HEK293 (cell line): ENCODE results near the gene B4GALT3.

Experiments
- CTCF ChIA-PET: fragments of 350-600 bp; formaldehyde crosslinking; extraction: SDS; loops from one replicate; lab custom pipeline; 2021; ENCODE audit warnings: antibody characterized with exemption; lab: Yijun Ruan, JAX
- POLR2A ChIA-PET: fragments of 300-600 bp; formaldehyde crosslinking; extraction: SDS; loops from one replicate; lab custom pipeline; 2020; ENCODE audit warnings: antibody characterized with exemption, inconsistent platforms; lab: Yijun Ruan, JAX
- H3K27ac ChIP-seq: fragments of 200-500 bp; sonication (Bioruptor generic); 2 replicates; pipeline ENCODE4 v1.5.1; 2014; ENCODE audit warnings: low read depth, low read length, control low read depth, inconsistent platforms; ENCODE audit errors: extremely low read depth
- H3K36me3 ChIP-seq, 2 experiments: fragments of 200-500 bp in 1 of 2; sonication (Bioruptor generic) in 1 of 2; 1 replicate in 1 of 2; 2 replicates in 1 of 2; pipeline ENCODE4 v1.5.1; 2014 to 2017; ENCODE audit warnings: inconsistent platforms in 2 of 2, low read length in 2 of 2; ENCODE audit not compliant: control insufficient read depth in 2 of 2, insufficient read depth in 1 of 2
- H3K4me1 ChIP-seq: fragments of 200-500 bp; sonication (Bioruptor generic); 2 replicates; pipeline ENCODE4 v1.5.1; 2014; ENCODE audit warnings: mild to moderate bottlenecking, low read length, inconsistent platforms; ENCODE audit not compliant: control insufficient read depth, insufficient read depth
- H3K4me3 ChIP-seq: 2 replicates; pipeline ENCODE4 v1.5.1; 2011; ENCODE audit warnings: low read depth, mild to moderate bottlenecking, control low read depth, low read length, moderate library complexity
- H3K9me3 ChIP-seq: fragments of 200-500 bp; sonication (Bioruptor generic); 2 replicates; pipeline ENCODE4 v1.5.1; 2014; ENCODE audit warnings: low read depth, low read length, inconsistent platforms; ENCODE audit not compliant: control insufficient read depth, insufficient read depth
- BCL11A ChIP-seq: fragments of 450-650 bp; formaldehyde crosslinking; IDR thresholded peaks from 2 replicates; pipeline ENCODE4 v1.5.1; 2016; ENCODE audit warnings: low read depth, missing biosample characterization, missing genetic modification characterization
- BCL11B ChIP-seq: fragments of 450-650 bp; formaldehyde crosslinking; IDR thresholded peaks from 2 replicates; pipeline ENCODE4 v1.5.1; 2016; ENCODE audit warnings: low read depth, missing biosample characterization, missing genetic modification characterization
- MZF1 ChIP-seq: fragments of 450-650 bp; formaldehyde crosslinking; IDR thresholded peaks from 2 replicates; pipeline ENCODE4 v1.5.1; 2017; ENCODE audit warnings: missing biosample characterization, missing genetic modification characterization, borderline replicate concordance
- TCF7L2 ChIP-seq: IDR thresholded peaks from 2 replicates; pipeline ENCODE4 v1.6.1; 2011; ENCODE audit warnings: low read depth, mild to moderate bottlenecking, inconsistent platforms, low read length, moderate library complexity, borderline replicate concordance
- YY2 ChIP-seq: fragments of 450-650 bp; formaldehyde crosslinking; IDR thresholded peaks from 2 replicates; pipeline ENCODE4 v1.5.1; 2016; ENCODE audit warnings: missing biosample characterization, missing genetic modification characterization
- ZBTB17 ChIP-seq: fragments of 450-650 bp; formaldehyde crosslinking; IDR thresholded peaks from 2 replicates; pipeline ENCODE4 v1.5.1; 2016; ENCODE audit warnings: missing biosample characterization, missing genetic modification characterization
- ZNF133 ChIP-seq: fragments of 450-650 bp; formaldehyde crosslinking; IDR thresholded peaks from 2 replicates; pipeline ENCODE4 v1.5.1; 2016; ENCODE audit warnings: missing biosample characterization, missing genetic modification characterization
- ZNF239 ChIP-seq: fragments of 450-650 bp; formaldehyde crosslinking; IDR thresholded peaks from 2 replicates; pipeline ENCODE4 v1.5.1; 2016; ENCODE audit warnings: missing biosample characterization, missing genetic modification characterization
- ZNF391 ChIP-seq: fragments of 450-650 bp; formaldehyde crosslinking; IDR thresholded peaks from 2 replicates; pipeline ENCODE4 v1.5.1; 2016; ENCODE audit warnings: low read depth, missing biosample characterization, missing genetic modification characterization, borderline replicate concordance
- ZNF501 ChIP-seq: fragments of 450-650 bp; formaldehyde crosslinking; IDR thresholded peaks from 2 replicates; pipeline ENCODE4 v1.5.1; 2016; ENCODE audit warnings: missing biosample characterization, missing genetic modification characterization
- ZNF560 ChIP-seq: fragments of 450-650 bp; formaldehyde crosslinking; IDR thresholded peaks from 2 replicates; pipeline ENCODE4 v1.5.1; 2017; ENCODE audit warnings: missing biosample characterization, missing genetic modification characterization, borderline replicate concordance
- ZNF610 ChIP-seq: fragments of 450-650 bp; formaldehyde crosslinking; IDR thresholded peaks from 2 replicates; pipeline ENCODE4 v1.5.1; 2016; ENCODE audit warnings: missing biosample characterization, missing genetic modification characterization, borderline replicate concordance
- ZNF626 ChIP-seq: fragments of 450-650 bp; sonication (Bioruptor Pico); formaldehyde crosslinking; IDR thresholded peaks from 2 replicates; pipeline ENCODE4 v1.5.1; 2018; ENCODE audit warnings: missing biosample characterization, missing genetic modification characterization, inconsistent platforms
- ZNF654 ChIP-seq: fragments of 450-650 bp; formaldehyde crosslinking; IDR thresholded peaks from 2 replicates; pipeline ENCODE4 v1.5.1; 2016; ENCODE audit warnings: low read depth, missing biosample characterization, missing genetic modification characterization
- ZNF658 ChIP-seq: fragments of 450-650 bp; formaldehyde crosslinking; IDR thresholded peaks from 2 replicates; pipeline ENCODE4; 2016; ENCODE audit warnings: missing biosample characterization, missing genetic modification characterization
- ZNF677 ChIP-seq: fragments of 450-650 bp; IDR thresholded peaks from 2 replicates; pipeline ENCODE4 v1.5.0; 2018; ENCODE audit warnings: missing biosample characterization, mild to moderate bottlenecking, missing genetic modification characterization, moderate library complexity
- ZNF776 ChIP-seq: fragments of 450-650 bp; formaldehyde crosslinking; IDR thresholded peaks from 2 replicates; pipeline ENCODE4 v1.5.0; 2017; ENCODE audit warnings: missing biosample characterization, missing genetic modification characterization, borderline replicate concordance
- TF ChIP-seq, protein P1 (sequence below): fragments of 450-650 bp; formaldehyde crosslinking; IDR thresholded peaks from 2 replicates; pipeline ENCODE4 v1.5.1; 2016; ENCODE audit warnings: missing biosample characterization, missing genetic modification characterization, low read depth
- TF ChIP-seq, protein P2 (sequence below): fragments of 450-650 bp; formaldehyde crosslinking; IDR thresholded peaks from 2 replicates; pipeline ENCODE4 v1.5.1; 2016; ENCODE audit warnings: missing biosample characterization, missing genetic modification characterization
- TF ChIP-seq, protein P3 (sequence below): fragments of 450-650 bp; formaldehyde crosslinking; IDR thresholded peaks from 2 replicates; pipeline ENCODE4 v1.5.1; 2016; ENCODE audit warnings: missing biosample characterization, missing genetic modification characterization

B4GALT3 gene

DNA sequence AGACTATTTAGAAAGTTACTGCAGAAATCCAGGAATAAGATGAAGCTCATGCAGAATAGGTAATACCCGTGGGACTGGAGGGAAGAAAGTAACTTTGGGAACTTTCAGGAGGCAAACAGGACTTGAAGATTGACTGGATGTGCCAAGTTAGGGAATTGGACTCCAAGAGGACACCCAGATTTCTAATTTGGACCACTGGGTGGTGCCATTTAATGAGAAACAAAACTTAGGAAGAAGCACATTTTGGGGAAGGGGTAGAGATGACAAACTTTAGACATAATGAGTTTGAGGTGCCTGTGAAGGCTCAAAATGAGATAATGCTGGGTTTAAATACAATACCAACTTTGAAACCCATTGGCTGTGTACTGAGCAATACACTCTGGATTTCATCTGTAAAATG, 3.3 kb upstream of the B4GALT3 start (continued):
- no peak for TF ChIP-seq TCF7L2
- no peak for TF ChIP-seq ZNF560 (tag by site-specific recombination)
- no peak for TF ChIP-seq ZNF776 (tag by site-specific recombination)

DNA sequence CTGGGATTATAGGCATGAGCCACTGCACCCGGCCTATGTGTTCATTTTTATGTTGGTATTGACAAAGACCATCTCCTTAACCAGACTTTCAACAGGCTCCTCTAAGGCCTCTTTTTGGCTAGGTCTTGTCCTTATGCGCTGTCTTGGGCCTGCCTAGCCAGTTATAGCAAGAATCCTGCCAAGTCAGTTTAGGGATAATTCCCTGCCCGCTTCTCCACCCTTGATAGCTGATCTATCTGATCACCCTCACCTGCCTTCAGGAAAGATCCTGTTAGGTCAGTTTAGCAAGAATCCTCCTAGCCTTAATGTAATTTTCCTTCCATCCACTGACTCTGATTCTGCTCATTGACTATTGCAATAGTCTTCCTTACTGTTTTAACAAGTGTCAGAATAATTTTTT, 2.4 kb upstream of the B4GALT3 start:
- H3K4me1 ChIP-seq, result no peaks in the 10 kb centered on the region
- TF ChIP-seq ZNF239 (tag by site-specific recombination) (no peak), ZNF654 (no peak), ZNF133 (tag by site-specific recombination) (no peak), YY2 (no peak), ZNF610 (tag by site-specific recombination) (no peak), ZNF677 (tag by site-specific recombination) (no peak), BCL11A (no peak), MZF1 (tag by site-specific recombination) (no peak), BCL11B (tag by site-specific recombination) (no peak), ZNF501 (tag by site-specific recombination) (no peak)
- TF ChIP-seq, protein P1, sequence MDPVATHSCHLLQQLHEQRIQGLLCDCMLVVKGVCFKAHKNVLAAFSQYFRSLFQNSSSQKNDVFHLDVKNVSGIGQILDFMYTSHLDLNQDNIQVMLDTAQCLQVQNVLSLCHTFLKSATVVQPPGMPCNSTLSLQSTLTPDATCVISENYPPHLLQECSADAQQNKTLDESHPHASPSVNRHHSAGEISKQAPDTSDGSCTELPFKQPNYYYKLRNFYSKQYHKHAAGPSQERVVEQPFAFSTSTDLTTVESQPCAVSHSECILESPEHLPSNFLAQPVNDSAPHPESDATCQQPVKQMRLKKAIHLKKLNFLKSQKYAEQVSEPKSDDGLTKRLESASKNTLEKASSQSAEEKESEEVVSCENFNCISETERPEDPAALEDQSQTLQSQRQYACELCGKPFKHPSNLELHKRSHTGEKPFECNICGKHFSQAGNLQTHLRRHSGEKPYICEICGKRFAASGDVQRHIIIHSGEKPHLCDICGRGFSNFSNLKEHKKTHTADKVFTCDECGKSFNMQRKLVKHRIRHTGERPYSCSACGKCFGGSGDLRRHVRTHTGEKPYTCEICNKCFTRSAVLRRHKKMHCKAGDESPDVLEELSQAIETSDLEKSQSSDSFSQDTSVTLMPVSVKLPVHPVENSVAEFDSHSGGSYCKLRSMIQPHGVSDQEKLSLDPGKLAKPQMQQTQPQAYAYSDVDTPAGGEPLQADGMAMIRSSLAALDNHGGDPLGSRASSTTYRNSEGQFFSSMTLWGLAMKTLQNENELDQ (tag by site-specific recombination), result no peak
- TF ChIP-seq, protein P2, sequence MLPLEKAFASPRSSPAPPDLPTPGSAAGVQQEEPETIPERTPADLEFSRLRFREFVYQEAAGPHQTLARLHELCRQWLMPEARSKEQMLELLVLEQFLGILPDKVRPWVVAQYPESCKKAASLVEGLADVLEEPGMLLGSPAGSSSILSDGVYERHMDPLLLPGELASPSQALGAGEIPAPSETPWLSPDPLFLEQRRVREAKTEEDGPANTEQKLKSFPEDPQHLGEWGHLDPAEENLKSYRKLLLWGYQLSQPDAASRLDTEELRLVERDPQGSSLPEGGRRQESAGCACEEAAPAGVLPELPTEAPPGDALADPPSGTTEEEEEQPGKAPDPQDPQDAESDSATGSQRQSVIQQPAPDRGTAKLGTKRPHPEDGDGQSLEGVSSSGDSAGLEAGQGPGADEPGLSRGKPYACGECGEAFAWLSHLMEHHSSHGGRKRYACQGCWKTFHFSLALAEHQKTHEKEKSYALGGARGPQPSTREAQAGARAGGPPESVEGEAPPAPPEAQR (tag by site-specific recombination), result no peak
- TF ChIP-seq, protein P3, sequence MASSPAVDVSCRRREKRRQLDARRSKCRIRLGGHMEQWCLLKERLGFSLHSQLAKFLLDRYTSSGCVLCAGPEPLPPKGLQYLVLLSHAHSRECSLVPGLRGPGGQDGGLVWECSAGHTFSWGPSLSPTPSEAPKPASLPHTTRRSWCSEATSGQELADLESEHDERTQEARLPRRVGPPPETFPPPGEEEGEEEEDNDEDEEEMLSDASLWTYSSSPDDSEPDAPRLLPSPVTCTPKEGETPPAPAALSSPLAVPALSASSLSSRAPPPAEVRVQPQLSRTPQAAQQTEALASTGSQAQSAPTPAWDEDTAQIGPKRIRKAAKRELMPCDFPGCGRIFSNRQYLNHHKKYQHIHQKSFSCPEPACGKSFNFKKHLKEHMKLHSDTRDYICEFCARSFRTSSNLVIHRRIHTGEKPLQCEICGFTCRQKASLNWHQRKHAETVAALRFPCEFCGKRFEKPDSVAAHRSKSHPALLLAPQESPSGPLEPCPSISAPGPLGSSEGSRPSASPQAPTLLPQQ (tag by site-specific recombination), result no peak
- TF ChIP-seq, all 188 proteins: peak for 0
- ChIA-PET POLR2A (no interaction called here), CTCF (interaction anchor here (0.8 to 4.4 kb wide), 5 partner anchors 8 to 213 kb away, joined by 3 to 39 read pairs (median 5); no protein-coding TSS in a partner anchor)
- no peak overlapping the region for H3K27ac ChIP-seq
- H3K36me3 ChIP-seq, result peaks cover 0 to 14% of the 10 kb centered on the region in 2 experiments; a peak in 1 of 3 replicates
- H3K9me3 ChIP-seq, result no peaks in the 10 kb centered on the region
- no peak overlapping the region for H3K4me3 ChIP-seq

DNA sequence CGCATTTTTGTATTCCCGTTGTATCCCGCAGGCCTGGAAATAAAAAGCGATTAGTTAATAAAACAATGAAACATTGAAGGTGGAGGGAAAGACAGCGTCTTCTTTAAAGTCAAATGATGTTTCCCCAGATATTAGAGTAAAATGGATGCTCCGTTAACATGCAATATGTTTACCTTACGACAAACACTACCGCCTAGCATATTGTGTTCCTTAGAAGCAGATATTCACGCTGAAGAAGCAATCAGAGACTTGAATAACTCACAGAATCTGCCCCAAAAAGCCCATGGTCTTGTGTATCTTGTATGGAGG, 583 bp upstream of the B4GALT3 start:
- peaks cover 7 to 32% of the 10 kb centered on the region in 2 experiments; a peak in 2 of 3 replicates for H3K36me3 ChIP-seq
- H3K9me3 ChIP-seq, result no peaks in the 10 kb centered on the region
- H3K4me3 ChIP-seq, result no peak overlapping the region
- ChIA-PET POLR2A (interaction anchor here (1.3 to 3.3 kb wide), 5 partner anchors 12 to 48 kb away, joined by 4 to 39 read pairs (median 9); partner anchors contain the start of genes NDUFS2, PPOX and TOMM40L), CTCF (interaction anchor here (0.8 to 2.9 kb wide), 4 partner anchors 11 to 204 kb away, joined by 3 to 23 read pairs (median 4); partner anchors contain the start of gene PPOX)
- no peaks in the 10 kb centered on the region for H3K4me1 ChIP-seq
- TF ChIP-seq ZNF658 (no peak), ZNF626 (tag by site-specific recombination) (no peak), ZBTB17 (0 out of 2 replicates have a peak, but pooled peaks have one; percentile 6), ZNF391 (tag by site-specific recombination) (0 out of 2 replicates have a peak, but pooled peaks have one; percentile 8)
- no peak overlapping the region for H3K27ac ChIP-seq
